NCI-H82 treated with DMSO at 0.1 percent for 48 hours (cell line): ENCODE results near the gene TAF15.

Experiments
- DNase-seq: peaks from one replicate; lab custom pipeline; 2025; ENCODE audit not compliant: unreplicated experiment; lab: John Stamatoyannopoulos, UW

The TAF15 gene

GRCh38 chr17:35870906-35871819, 61.9 kb downstream of the TAF15 start:
- DNase-seq: peak; percentile 11

GRCh38 chr17:35872196-35872980, 63.1 kb downstream of the TAF15 start:
- DNase-seq: no peak

- no peak for DNase-seq
Observed at GRCh38 chr17:35875072-35875799, 66.0 kb downstream of the TAF15 start.

- DNase-seq: no peak
Observed at GRCh38 chr17:35875800-35876139, 66.5 kb downstream of the TAF15 start.

- DNase-seq: no peak
Observed at GRCh38 chr17:35876534-35876933, 67.2 kb downstream of the TAF15 start.

GRCh38 chr17:35877345-35878029, 68.2 kb downstream of the TAF15 start:
- no peak for DNase-seq

GRCh38 chr17:35878361-35878760, 69.1 kb downstream of the TAF15 start:
- no peak for DNase-seq

- DNase-seq: no peak
Observed at GRCh38 chr17:35879773-35880654, 70.7 kb downstream of the TAF15 start, which contains the start of gene CCL5. Gene CCL5, minus strand, starts transcription at chr17:35880360.

- DNase-seq: no peak
Observed at GRCh38 chr17:35889241-35889640, 80.0 kb downstream of the TAF15 start.

- no peak for DNase-seq
Observed at GRCh38 chr17:35889818-35890773, 80.8 kb downstream of the TAF15 start.

- no peak for DNase-seq
Observed at GRCh38 chr17:35890774-35891155, 81.5 kb downstream of the TAF15 start.

- DNase-seq: no peak
Observed at GRCh38 chr17:35891269-35891668, 82.0 kb downstream of the TAF15 start.

GRCh38 chr17:35892091-35893035, 83.1 kb downstream of the TAF15 start:
- no peak for DNase-seq

GRCh38 chr17:35893751-35894150, 84.5 kb downstream of the TAF15 start:
- DNase-seq: no peak

- no peak for DNase-seq
Observed at GRCh38 chr17:35894206-35894605, 84.9 kb downstream of the TAF15 start.

GRCh38 chr17:35895636-35896587, 86.6 kb downstream of the TAF15 start:
- no peak for DNase-seq
